Heart left ventricle (tissue), 13 donors: ENCODE results near the gene HRH2.

ENCODE experiments used
- CTCF ChIP-seq, 12 donors: fragments of 200-600 bp; sonication (generic) in 4 of 12; IDR thresholded peaks; one replicate each; pipeline versions ENCODE4 v1.5.0 to v1.8.0; 2018 to 2022; ENCODE audit warnings: antibody characterized with exemption in 12 of 12, mild to moderate bottlenecking in 5 of 12
- POLR2A ChIP-seq, 2 donors: fragments of 450-650 bp; IDR thresholded peaks; one replicate each; pipeline ENCODE4 v1.6.1; 2017; ENCODE audit warnings: antibody characterized with exemption in 2 of 2, mild to moderate bottlenecking in 2 of 2, moderate library complexity in 2 of 2
- donor health status: ischemic (EF 13 %, LVEDD 7.1; RV severe dilation, severe dysfunction).
- donor health status: DM: no; HTN: yes; CAD: no.
- donor health status: DM: no; HTN: no; CAD: no.
- donor health status: ischemic (EF 25% LVEDD 6.9; RV normal size, moderate dysfunction).
- donor health status: ischemic (EF 25% LVEDD 5.7; RV mildly dilated, moderate dysfunction).
- donor health status: ischemic (EF 35%, LVEDD 5.7; RV mildly dilated, moderate dysfunction).
- donor health status: nonischemic (EF 11% LVEDD 7.7; RV severe dilation, severe dysfunction).
- donor health status: DM: yes; HTN: yes; CAD: no.
- donor health status: PGD.
- donor health status: ischemic (EF 29% LVEDD 5.4; RV normal size, mild dysfunction).
- donor health status: nonischemic (EF 23%, LVEDD 6.1; RV moderate dilation, normal function).

- TF ChIP-seq CTCF (IDR thresholded peaks at IDR 0.05) (no peak), POLR2A (IDR thresholded peaks at IDR 0.05) (no peak)
These were observed 4.9 kb upstream of the HRH2 start for GRCh38 chr5:175652741-175653663.
